Lower leg skin (tissue), 4 donors: ENCODE results near the gene BCL2L13. TPM values are rescaled to one million over a fixed set of nuclear protein-coding genes. Genes with fewer than 3 reads are reported as not detected.

Experiments
- DNase-seq, 2 donors: peaks; one replicate each; pipeline ENCODE4 v3.0.0-alpha.2; 2019; ENCODE audit warnings: low spot score in 2 of 2
- H3K4me3 ChIP-seq: fragments of 200-600 bp; sonication (generic); 2 replicates; pipeline ENCODE4 v1.5.1; 2017; ENCODE audit warnings: mild to moderate bottlenecking, low read depth; ENCODE audit not compliant: poor library complexity, severe bottlenecking
- CTCF ChIP-seq, 3 donors: fragments of 450-650 bp; IDR thresholded peaks; one replicate each; pipeline ENCODE4 v1.5.1; 2016; ENCODE audit warnings: antibody characterized with exemption in 3 of 3, mild to moderate bottlenecking in 3 of 3, moderate library complexity in 2 of 3
- POLR2A ChIP-seq, 2 donors: fragments of 450-650 bp; IDR thresholded peaks; one replicate each; pipeline ENCODE4 v1.6.1; 2016 to 2017; ENCODE audit warnings: antibody characterized with exemption in 2 of 2, mild to moderate bottlenecking in 1 of 2, moderate library complexity in 1 of 2
- WGBS, 2 donors: methylation state at CpG; one replicate each; pipeline ENCODE4 v1.1.5; 2018; 5-methylcytosine and 5-hydroxymethylcytosine counted together
- intact Hi-C: fragments of 100-400 bp; cut with DNase I; formaldehyde crosslinking; loops from one replicate; pipeline ENCODE4 v1.15.0; 2023; ENCODE audit warnings: low total_unique reads
- total RNA-seq, 4 donors: library from RNA; depleted of rRNA; stranded (reverse); fragments of >200 nt; gene quantifications; one replicate each; pipeline ENCODE4 v1.1.0, GENCODE V29; 2016

BCL2L13 gene
- total RNA-seq, 4 donors from 2014 or later, result 63.0 to 71.2 (median 67.5) TPM

- intact Hi-C loops, result no loop called here
- no peak overlapping the region for H3K4me3 ChIP-seq
- TF ChIP-seq CTCF (IDR thresholded peaks at IDR 0.05) (no peak), POLR2A (IDR thresholded peaks at IDR 0.05) (no peak)
- DNase-seq, result no peak
These were observed 60.4 kb downstream of the BCL2L13 start for GRCh38 chr22:17698948-17699347.

GRCh38 chr22:17699696-17700340 is 61.3 kb downstream of the BCL2L13 start:
- DNase-seq, result no peak
- TF ChIP-seq CTCF (IDR thresholded peaks at IDR 0.05) (no peak), POLR2A (IDR thresholded peaks at IDR 0.05) (no peak)
- 86% methylated on average over 7 of the region's 7 CpGs for WGBS, 2 donors
- intact Hi-C loops, result no loop called here
- H3K4me3 ChIP-seq, result no peak overlapping the region

- no peak overlapping the region for H3K4me3 ChIP-seq
- TF ChIP-seq POLR2A (IDR thresholded peaks at IDR 0.05) (no peak), CTCF (IDR thresholded peaks at IDR 0.05) (no peak)
- no peak for DNase-seq
- 21 to 26% methylated on average over 3 of the region's 3 CpGs for WGBS, 2 donors
- intact Hi-C loops, result no loop called here
These were observed 62.2 kb downstream of the BCL2L13 start for GRCh38 chr22:17700778-17701177.

- 92 to 93% methylated on average over 2 of the region's 2 CpGs for WGBS, 2 donors
- intact Hi-C loops, result no loop called here
- H3K4me3 ChIP-seq, result no peak overlapping the region
- TF ChIP-seq POLR2A (IDR thresholded peaks at IDR 0.05) (no peak), CTCF (IDR thresholded peaks at IDR 0.05) (no peak)
- DNase-seq, result no peak
These were observed 65.3 kb downstream of the BCL2L13 start for GRCh38 chr22:17703811-17704210.

- intact Hi-C loops, result no loop called here
- 91 to 92% methylated on average over 7 of the region's 7 CpGs for WGBS, 2 donors
- no peak overlapping the region for H3K4me3 ChIP-seq
- no peak for DNase-seq
- TF ChIP-seq POLR2A (IDR thresholded peaks at IDR 0.05) (no peak), CTCF (IDR thresholded peaks at IDR 0.05) (no peak)
These were observed 67.0 kb downstream of the BCL2L13 start for GRCh38 chr22:17705546-17705945.
